VCaP (cell line): ENCODE measurements around the gene TCN2.
A peak's percentile ranks its signal among the peaks of the same experiment; 100 is the strongest.

Experiments
- H3K27ac ChIP-seq: fragments of 450-650 bp; 2 replicates; pipeline ENCODE4 v1.5.1; 2017
- CTCF ChIP-seq: fragments of 450-650 bp; conservative IDR thresholded peaks from 2 replicates; pipeline ENCODE4 v1.5.1; 2017; ENCODE audit warnings: mild to moderate bottlenecking, moderate library complexity

The TCN2 gene

GRCh38 chr22:30582051-30582450 lies 24.9 kb upstream of the TCN2 start:
- no peak overlapping the region for H3K27ac ChIP-seq
- TF ChIP-seq CTCF = no peak

- no peak for TF ChIP-seq CTCF
- H3K27ac ChIP-seq = no peak overlapping the region
Observed at GRCh38 chr22:30582788-30583545, 24.0 kb upstream of the TCN2 start.

- no peak for TF ChIP-seq CTCF
- no peak overlapping the region for H3K27ac ChIP-seq
Observed at GRCh38 chr22:30584441-30584840, 22.5 kb upstream of the TCN2 start.

- no peak for TF ChIP-seq CTCF
- H3K27ac ChIP-seq = no peak overlapping the region
Observed at GRCh38 chr22:30586414-30586813, 20.6 kb upstream of the TCN2 start.

GRCh38 chr22:30591191-30591587 lies 15.8 kb upstream of the TCN2 start:
- H3K27ac ChIP-seq = peak overlapping the region; percentile 87
- TF ChIP-seq CTCF = no peak

- no peak for TF ChIP-seq CTCF
- H3K27ac ChIP-seq = peak within 1 kb of the TSS; percentile 87
Observed at GRCh38 chr22:30591588-30592359, 15.2 kb upstream of the TCN2 start, which contains the start of gene PES1. Gene PES1 (minus strand): TSS chr22:30591910. CDS start chr22:30591833, 77 bp downstream.

GRCh38 chr22:30592360-30592713 lies 14.6 kb upstream of the TCN2 start:
- H3K27ac ChIP-seq = peak overlapping the region; percentile 87

GRCh38 chr22:30596199-30596598 lies 10.8 kb upstream of the TCN2 start:
- no peak for TF ChIP-seq CTCF

More at GRCh38 chr22:30596199-30596598, 10.8 kb upstream of the TCN2 start:
- no peak overlapping the region for H3K27ac ChIP-seq
